ENCODE measurements around the gene UBE2QL1.

- TF ChIP-seq CTCF (IDR thresholded peaks at IDR 0.05) (no peak), POLR2AphosphoS5 (IDR thresholded peaks at IDR 0.05; ENCODE audit: insufficient read depth in 1 of 2, low read depth in 1 of 2) (no peak)
Measured at GRCh38 chr5:6453937-6454560, 5.4 kb downstream of the UBE2QL1 start.
